NCI-H128 (cell line): ENCODE measurements around the gene ARHGEF5.
"Not testable (repeated sequence)": the region's sequence is repeated elsewhere in the genome, so short reads cannot be mapped to it uniquely, and the experiment has no call there.

Experiments used
- DNase-seq: peaks from one replicate; lab custom pipeline; 2025; ENCODE audit not compliant: unreplicated experiment; lab: John Stamatoyannopoulos, UW

The ARHGEF5 gene

DNA sequence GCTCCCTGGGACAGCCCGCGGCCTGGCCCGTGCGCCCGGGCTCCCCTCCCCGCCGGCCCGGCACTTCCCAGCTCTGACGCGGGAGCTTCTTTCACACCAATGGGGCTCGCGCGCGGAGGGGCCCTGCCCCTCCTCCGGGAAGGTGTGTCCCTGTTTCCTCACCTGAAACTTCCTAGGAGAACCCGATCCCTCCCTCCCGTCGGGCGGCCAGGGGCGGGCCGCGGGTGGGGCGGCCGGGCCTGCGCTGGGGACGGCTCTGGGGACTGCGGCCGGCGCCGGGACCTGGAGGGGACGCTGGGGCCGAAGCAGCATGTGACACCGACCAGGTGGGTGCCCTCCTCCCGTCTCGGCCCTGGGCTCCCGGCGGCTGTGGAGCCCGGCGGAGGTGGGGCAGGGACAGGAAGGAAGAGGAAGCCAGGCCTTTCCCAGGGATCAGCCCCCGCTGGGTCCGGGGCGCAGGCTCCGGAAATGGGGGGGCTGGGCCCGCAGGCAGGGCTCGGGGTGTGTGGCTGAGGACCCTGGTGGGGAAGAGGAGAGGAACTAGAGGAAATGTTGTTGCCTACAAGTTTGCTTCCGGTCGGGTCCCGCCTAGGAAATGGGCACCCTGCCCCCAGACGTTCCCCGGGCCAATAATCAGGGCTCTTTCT, at the start of gene ARHGEF5:
TSS of gene ARHGEF5 (plus strand) at position 227 of the 647 bp plus-strand sequence. CDS start 7,268 bp downstream, outside the sequence.
- not testable (repeated sequence) for DNase-seq

DNA sequence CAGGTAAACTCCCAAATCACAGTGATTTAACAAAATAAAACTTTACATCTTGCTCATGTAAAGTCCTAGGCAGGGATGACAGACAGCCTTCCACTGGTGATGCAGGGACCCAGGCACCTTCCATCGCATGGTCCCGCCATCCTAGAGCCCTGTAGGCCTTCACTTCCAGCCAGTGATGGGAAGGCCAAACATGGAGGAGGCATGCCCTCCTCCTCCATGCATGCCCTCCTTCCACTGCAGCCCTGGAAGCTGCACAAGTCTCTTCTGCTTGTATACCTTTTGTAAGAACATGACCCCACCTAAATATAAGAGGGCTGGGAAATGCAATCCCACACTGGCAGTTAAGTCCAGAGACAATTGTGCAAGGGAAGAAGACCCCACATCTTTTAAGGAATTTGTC, 45.5 kb upstream of the ARHGEF5 start:
- not testable (repeated sequence) for DNase-seq

DNA sequence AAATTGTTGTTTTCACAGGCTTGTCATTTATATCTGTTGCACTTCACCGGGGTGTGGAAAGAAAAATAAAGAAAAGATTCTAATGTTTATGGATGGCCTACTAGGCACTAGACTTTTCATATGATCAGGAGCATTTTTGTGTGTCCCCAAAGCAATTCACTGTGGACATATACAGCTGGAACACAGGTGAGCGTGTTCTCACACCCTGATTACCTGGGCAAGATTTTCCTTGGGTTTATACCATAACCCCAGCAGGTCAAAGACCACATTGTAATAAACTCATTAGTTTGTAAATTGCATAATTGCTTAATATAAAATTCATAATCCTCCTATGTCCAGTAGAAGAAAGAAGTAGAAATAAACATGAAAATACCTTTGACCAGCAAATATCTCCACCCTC, 44.0 kb upstream of the ARHGEF5 start:
- DNase-seq: not testable (repeated sequence)

DNA sequence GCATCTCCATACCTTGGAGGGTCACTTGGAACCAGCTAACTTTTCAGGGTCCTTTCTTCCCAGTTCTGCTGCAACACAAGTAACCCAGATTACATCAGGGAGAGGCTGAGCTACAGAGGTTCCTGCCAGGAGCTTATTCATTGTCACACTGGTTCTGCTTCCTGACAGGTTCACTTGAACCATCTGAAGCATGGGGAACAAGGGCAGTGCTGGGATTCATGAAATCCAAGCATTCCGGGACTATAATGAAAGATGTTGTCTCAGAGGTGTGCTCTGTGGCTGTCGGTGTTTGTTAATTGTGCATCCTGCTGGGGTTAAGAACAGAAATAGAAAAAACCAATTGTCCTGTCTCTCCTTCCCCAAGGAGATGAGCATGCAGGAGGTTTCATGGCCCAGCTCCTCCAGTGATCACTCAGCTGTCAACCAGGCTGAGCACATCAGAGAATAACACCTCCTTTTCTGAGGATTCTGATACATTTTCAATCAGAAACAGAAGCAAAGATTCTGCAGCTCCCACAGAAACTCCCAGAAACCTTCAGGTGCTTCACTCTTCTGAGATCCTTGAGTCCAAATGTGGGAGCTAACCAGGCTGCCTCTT, 43.2 kb upstream of the ARHGEF5 start, which contains the start of gene OR2A1:
TSS of gene OR2A1 (plus strand) at position 548 of the 598 bp plus-strand sequence. CDS start 5,706 bp downstream, outside the sequence.
- not testable (repeated sequence) for DNase-seq

DNA sequence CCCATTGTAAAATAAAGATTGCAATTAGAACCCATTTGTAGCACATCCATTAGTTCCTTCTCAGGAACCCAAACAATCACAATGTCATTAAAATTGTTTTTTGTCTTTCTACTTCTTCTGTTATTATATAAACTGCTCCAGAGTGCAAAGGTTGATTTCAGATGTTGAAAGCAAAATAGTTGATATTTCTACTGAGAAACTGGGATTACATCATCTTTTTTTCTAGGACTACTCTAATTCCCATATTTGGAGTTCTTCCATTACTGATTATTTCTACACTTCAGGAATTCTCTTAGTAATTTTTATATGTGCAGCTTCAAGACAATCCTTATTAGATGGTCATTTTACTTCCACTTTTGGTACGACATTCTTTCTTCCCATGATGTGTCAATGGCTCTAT, 37.7 kb upstream of the ARHGEF5 start:
- DNase-seq: not testable (repeated sequence)

DNA sequence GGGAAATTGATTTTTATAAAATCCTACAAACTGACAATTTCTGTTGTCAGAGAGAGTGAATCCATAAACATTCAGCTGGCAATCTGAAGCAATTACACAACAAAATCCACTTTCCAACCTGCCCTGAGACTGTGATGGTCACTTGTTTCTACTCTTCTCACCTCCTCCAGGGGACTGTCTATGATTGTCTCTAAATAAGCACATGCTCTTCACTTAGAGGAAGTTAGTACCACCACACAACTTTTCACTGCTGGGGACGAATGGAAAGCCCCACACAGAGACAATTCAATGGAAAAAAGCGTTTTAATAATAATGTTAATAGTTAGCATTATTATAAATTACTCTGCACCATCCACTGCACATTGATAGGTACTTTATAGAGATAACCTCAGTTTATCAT, 35.7 kb upstream of the ARHGEF5 start:
- DNase-seq: not testable (repeated sequence)

DNA sequence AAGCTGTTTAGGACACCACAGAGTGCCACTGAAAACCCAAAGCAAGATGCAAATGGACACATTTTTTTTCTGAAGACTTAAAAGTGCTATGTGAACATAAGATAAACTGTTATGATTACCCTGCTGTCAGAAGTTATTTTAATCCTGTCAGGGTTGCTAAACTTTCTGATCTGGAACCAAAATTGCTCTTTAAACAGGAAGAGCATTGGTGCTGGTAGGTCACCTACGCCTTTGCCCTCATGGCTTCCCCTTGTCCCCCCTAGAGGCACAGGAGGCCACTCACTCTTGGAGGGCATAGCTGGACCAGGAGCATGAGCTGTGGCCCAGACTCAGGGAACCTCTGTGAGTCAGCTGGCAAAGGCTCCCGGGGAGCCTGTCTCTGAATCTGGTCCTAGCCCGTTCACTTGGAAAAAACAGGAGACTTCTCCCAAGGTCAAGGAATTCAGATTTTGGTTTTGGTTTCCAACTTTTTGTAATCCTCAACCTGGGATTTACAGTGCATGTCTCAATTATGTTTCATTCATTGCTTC, 33.5 kb upstream of the ARHGEF5 start:
- not testable (repeated sequence) for DNase-seq

DNA sequence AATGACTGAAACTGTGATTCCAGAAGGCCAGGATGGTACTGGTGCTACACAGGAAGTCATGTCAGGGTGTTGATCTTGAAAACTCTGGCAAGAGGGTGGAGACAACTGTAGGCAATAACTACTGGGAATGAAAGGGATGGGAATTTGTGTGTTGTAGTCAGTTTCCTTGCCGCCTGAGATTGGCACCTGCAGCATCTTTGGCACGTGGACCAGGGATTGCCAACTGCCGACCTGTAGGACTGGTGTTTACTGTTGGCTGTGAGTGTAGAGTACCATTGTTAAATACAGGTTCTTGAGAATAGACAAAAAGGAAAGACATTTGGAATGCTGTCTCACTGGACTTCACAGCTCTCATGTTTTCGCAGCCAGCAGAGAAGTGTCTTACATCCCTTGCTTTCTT, 31.8 kb upstream of the ARHGEF5 start:
- DNase-seq: not testable (repeated sequence)

DNA sequence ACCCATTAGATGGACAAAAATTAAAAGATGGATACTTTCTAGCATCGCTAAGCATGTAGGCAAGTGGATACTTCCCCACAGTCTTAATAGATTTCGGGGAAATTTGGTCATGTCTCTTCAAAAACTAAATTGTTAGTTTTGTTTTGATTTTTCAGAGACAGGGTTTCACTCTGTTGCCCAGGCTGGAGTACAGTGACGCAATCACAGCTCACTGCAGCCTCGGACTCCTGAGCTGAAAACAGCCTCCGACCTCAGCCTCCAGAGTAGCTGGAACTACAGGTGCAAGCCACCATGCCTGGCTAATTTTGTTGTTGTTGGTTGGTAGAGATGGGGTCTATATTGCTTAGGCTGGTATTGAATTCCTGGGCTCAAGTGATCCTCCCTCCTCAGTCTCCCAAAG, 29.3 kb upstream of the ARHGEF5 start:
- DNase-seq: not testable (repeated sequence)

DNA sequence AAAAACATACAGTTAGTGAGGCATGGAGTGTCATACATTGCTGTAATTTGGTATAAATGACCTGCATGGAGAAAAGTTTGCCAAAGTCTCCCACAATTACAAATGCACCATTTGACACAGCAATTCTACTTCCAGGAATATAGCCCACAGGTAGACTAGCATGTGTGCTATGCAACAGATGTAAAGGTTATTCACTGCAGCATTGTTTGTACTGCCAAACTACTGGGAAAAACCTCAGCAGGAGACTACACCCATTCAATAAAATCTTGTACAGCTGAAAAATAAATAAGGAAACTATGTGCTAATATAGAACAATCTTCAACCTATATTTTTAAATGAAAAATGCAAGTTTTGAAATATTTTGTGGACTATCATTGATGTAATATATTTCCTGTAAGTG, 25.2 kb upstream of the ARHGEF5 start:
- not testable (repeated sequence) for DNase-seq

DNA sequence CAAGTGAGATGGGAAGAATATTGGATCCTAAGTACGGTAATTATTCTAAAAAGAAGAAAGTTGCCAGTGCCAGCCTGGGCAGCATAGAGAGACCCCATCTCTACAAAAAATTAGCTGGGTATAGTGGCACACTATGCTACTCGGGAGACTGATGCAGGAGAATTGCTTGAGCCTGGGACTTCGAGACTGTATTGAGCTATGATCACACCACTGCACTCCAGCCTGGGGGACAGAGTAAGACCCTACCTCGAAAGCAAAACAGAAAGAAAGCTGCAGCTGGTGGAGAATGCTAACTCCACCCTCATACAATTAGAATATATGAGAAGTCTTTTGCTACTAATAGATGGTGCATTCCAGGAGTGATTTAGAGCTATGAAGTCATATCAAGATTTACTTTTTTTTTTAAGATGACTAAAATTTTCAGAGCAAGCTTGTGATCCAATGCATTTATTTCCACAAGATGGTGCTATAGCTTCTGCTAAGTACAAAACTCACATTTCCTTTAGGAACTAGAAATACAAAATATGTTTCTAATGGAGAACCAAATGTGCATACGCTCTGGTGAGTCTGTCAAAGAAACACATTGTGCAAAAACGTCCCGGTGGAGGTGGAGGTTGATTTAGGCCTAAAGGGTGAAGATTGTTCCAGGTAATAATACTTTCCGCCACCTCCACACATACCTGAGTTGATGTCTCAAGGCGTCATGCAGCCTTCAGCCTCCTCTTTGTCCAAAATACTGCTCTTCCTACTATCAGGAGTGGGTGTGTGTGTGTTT, 23.8 kb upstream of the ARHGEF5 start:
- DNase-seq: not testable (repeated sequence)

DNA sequence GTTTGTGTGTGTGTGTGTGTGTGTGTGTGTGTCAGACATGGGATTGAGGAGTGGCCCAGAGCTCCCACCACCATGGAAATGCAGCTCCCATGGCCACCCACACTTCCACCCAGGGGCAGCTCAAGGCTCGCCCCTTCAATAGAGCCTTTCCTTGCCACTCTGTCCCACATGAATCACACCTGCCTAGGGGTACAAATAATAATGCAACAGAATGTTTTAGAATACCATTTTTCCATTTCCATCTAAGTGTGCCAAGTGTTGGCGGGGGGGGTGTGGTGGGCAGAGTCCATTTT, 23.3 kb upstream of the ARHGEF5 start:
- not testable (repeated sequence) for DNase-seq

DNA sequence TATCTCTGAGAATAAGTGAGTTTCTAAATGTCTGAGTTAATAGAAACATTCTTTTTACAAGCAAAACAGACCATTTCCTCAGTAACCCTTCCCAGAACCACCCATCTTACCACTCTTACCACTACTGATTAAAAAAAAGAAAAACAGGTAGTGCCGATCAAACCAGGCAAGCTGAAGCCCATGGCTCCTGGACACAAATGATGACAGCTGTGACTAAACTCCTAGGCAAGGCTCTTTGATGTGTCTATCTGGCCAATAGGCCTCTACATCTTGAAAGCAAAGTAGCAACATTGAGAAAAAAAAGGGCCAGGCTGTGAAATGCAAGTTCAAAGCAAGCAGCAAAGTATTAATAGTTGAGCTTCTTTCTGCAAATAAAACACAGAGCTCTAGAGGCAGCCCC, 6.6 kb upstream of the ARHGEF5 start:
- not testable (repeated sequence) for DNase-seq

DNA sequence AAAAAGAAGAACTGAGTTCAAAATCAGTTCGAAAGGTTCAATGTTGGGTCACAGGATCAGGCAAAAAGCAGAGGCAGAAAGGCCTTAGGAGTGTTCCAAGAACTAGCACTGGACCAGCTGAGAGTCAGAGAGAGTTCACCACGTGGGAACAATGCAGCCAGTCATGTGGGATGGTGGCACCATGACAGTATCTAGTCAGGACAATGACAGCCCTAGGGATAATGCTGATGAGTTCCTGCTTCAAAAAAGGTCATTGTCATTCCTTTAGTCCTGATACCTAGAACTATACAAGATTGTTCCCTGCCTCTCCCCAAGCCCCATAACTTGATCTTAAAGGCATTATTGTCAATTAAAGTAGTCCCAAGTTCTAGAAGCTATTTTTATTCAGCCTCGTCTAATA, 3.5 kb upstream of the ARHGEF5 start:
- DNase-seq: not testable (repeated sequence)

DNA sequence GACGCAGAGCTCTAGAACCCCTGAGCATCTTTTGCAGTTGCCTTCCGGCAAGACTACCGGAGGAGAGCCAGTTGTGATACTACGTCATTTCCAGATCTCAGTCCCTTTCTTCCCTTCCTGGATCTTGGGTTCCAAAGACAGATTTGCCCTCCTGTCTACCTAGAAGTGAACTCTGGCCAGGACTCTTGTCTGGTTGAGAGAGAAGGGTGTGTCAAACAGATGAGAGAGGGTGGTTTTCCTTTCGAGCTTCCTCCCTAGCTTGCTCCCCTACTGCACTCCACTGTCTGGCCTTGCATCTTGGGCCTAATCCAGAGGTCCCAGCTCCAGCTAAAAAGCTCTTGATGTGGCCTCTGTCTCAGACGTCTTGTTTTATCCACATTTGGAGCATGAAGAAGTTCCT, 983 bp downstream of the ARHGEF5 start:
- not testable (repeated sequence) for DNase-seq

DNA sequence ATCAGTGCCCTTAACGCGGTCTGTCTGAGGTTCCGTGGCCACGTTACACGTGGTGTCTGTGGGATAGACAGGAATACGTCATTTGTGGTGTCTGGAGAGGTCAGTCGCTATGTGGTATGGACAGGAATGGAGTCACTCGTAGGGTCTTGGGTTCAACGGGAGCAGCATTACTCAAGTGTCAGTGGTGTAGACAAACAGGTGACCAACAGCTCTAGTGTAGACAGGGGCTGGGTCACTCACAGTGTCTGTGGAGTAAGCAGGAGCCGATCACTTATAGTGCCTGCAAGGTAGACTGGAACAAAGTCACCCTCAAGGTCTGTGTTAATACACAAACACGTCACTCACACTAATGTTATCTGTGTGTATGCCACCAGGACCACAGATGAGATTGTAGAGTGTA, 1.7 kb downstream of the ARHGEF5 start:
- not testable (repeated sequence) for DNase-seq

DNA sequence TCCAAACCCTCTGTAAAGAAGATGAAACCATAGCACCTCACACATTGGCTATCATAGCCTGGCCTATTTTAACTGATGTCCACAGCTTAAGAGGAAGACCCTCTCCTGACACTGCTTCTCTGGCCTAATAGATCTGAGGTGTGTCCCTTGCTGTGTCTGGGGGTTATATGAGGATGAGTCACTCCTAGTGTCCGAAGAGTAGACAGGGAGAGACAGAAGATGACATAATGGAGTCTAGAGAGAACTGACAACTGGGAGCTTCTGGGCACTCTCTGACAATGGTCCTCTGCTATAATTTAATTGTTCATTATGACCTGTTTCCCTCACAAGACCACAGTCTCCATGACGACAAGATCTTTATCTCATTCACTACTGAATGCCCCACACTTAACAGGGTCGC, 6.9 kb downstream of the ARHGEF5 start:
- not testable (repeated sequence) for DNase-seq

DNA sequence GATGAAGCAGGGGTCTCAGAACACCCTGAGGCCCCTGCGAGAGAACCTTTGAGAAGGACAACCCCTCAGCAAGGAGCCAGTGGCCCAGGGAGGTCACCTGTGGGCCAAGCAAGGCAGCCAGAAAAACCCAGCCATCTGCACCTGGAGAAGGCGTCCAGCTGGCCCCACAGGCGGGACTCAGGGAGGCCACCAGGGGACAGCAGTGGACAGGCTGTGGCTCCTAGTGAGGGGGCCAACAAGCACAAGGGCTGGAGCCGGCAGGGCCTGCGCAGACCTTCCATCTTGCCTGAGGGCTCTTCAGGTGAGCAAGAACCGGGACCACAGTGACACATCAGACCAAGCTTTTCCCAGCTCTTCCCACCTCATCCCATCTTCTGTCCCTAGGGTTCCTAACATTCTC, 10.3 kb downstream of the ARHGEF5 start:
- not testable (repeated sequence) for DNase-seq

DNA sequence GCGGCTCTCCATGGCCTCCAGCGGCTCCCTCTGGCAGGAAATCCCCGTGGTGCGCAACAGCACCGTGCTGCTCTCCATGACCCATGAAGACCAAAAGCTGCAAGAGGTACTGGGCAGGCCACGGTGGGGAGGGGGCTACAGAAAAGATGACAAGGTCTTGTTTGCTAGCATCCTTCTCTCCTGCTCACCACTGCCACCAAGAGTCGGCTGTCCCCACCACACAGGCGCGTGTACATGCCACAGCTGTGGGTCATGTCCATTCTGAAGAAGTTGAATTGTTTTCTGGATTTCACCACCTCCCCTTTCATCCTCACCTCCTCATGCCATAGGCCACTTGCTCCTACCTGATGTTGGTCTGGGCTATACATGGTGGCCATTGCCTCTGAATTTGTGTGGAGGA, 12.0 kb downstream of the ARHGEF5 start:
- DNase-seq: not testable (repeated sequence)

DNA sequence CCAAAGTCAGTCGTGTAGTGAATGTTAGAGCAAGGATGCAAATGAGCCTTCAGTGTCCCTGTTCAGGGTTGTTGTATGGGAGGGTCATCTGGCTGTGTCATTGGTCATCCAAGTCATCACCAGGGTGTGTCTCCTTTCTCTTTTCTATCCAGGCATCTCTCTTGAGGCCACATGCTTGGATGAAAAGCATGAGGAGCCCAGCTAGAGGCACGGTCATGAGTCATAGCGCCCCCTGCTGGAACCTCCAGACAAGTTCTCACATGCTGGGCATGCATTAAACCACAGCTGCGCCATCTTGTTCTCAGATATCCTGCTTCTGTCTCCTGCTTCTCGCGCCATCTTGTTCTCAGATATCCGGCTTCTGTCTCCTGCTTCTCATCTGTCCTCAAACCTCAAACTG, 14.0 kb downstream of the ARHGEF5 start:
- DNase-seq: not testable (repeated sequence)

DNA sequence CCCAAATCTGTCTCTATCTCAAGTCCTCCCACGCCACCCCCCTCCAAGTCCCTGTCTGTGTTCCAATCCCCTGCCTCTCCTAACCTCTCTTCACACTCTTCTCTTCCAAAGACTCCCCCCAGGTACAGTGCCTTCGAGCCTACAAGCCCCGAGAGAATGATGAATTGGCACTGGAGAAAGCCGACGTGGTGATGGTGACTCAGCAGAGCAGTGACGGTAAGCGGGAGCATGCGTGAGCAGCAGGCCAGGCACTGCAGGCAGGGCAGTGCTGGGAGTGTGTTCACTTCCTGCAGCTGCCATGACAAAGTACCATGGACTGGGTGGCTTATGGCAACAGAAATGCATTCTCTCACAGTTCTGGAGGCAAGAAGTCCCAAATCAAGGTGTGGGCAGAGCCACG, 23.4 kb downstream of the ARHGEF5 start:
- no peak for DNase-seq
